Fibroblast of lung (primary cell): ENCODE data around the gene PNMA8B.

Experiments
- CTCF ChIP-seq, 2 donors: IDR thresholded peaks in 1 of 2; conservative IDR thresholded peaks in 1 of 2; 1 replicate in 1 of 2; 2 replicates in 1 of 2; pipeline ENCODE4 v1.5.1; 2011 to 2012; ENCODE audit warnings: low read length in 2 of 2, control low read depth in 1 of 2, inconsistent platforms in 1 of 2, low read depth in 1 of 2, mild to moderate bottlenecking in 1 of 2
- EZH2 ChIP-seq: IDR thresholded peaks from 2 replicates; pipeline ENCODE4 v1.5.1; 2012; ENCODE audit warnings: low read length, control low read depth, mild to moderate bottlenecking; ENCODE audit errors: missing control alignments

DNA sequence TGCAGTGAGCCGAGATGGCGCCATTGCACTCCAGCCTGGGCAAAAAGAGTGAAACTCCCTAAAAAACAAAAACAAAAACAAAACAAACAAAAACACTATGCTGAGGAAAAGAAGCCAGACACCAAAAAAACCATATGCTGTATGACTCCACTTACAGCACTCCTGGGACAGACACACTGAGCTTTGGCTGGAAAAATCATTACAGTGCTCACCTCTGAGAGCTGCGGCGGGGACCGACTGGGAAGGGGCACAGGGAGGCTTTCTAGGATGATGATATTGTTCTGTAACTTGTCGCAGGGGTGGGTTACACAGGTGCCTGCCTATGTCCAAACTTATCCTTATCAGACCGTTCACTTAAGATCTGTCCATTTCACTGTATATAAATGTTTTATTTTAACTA is 32.2 kb downstream of the PNMA8B start:
- TF ChIP-seq CTCF (conservative IDR thresholded peaks at IDR 0.05 in 1 of 2, IDR thresholded peaks at IDR 0.05 in 1 of 2; ENCODE audit: low read depth in 1 of 2, low read length in 2 of 2) (no peak), EZH2 (no peak)
